OCI-LY7 (cell line): Measurements from ENCODE around the gene GPR21.

ENCODE experiments used
- CTCF ChIP-seq: fragments of 200-600 bp; sonication (generic); conservative IDR thresholded peaks from 2 replicates; pipeline ENCODE4 v1.5.1; 2014; ENCODE audit warnings: mild to moderate bottlenecking, antibody characterized with exemption, low read length, moderate library complexity, mixed read lengths
- EZH2phosphoT487 ChIP-seq: fragments of 200-600 bp; sonication (generic); IDR thresholded peaks from 2 replicates; pipeline ENCODE4 v1.6.1; 2018; ENCODE audit warnings: low read depth, borderline replicate concordance, mild to moderate bottlenecking, mixed run types, antibody characterized with exemption, low read length, moderate library complexity, mixed read lengths

- no peak for TF ChIP-seq CTCF
- TF ChIP-seq EZH2phosphoT487, result no peak
Measured at GRCh38 chr9:123062351-123063176, 29.1 kb downstream of the GPR21 start.
